KOPT-K1 (cell line): ENCODE measurements around the gene OR5T1.

Experiments used
- H3K27ac ChIP-seq: fragments of 200-600 bp; sonication (generic); 2 replicates; pipeline ENCODE4 v1.5.1; 2016; ENCODE audit warnings: antibody characterized with exemption, mild to moderate bottlenecking, low read depth, low read length; ENCODE audit not compliant: poor library complexity, severe bottlenecking
- H3K36me3 ChIP-seq: fragments of 200-600 bp; sonication (generic); 2 replicates; pipeline ENCODE4 v1.5.1; 2017; ENCODE audit warnings: antibody characterized with exemption, mild to moderate bottlenecking, low read length, moderate library complexity; ENCODE audit not compliant: insufficient read depth
- H3K9me3 ChIP-seq: fragments of 200-600 bp; sonication (generic); 2 replicates; pipeline ENCODE4 v1.5.1; 2017; ENCODE audit warnings: antibody characterized with exemption, low read length, mild to moderate bottlenecking; ENCODE audit not compliant: insufficient read depth, poor library complexity, severe bottlenecking

The OR5T1 gene

GRCh38 chr11:56273854-56274253 is at the start of gene OR5T1:
Gene OR5T1, plus strand, starts transcription at chr11:56274154. Its CDS starts 1,485 bp downstream, at chr11:56275639.
- H3K9me3 ChIP-seq = no peaks in the 10 kb centered on the region

GRCh38 chr11:56234155-56234554 is 39.8 kb upstream of the OR5T1 start, which contains the start of gene OR5T2:
Gene OR5T2, minus strand, starts transcription at chr11:56234255. Its CDS starts 1,193 bp downstream, at chr11:56233062.
- no peak within 1 kb of the TSS for H3K27ac ChIP-seq
- H3K36me3 ChIP-seq = no peaks in the 10 kb centered on the region
- H3K9me3 ChIP-seq = no peaks in the 10 kb centered on the region

More at GRCh38 chr11:56273854-56274253, at the start of gene OR5T1:
- H3K27ac ChIP-seq = no peak within 1 kb of the TSS
- no peaks in the 10 kb centered on the region for H3K36me3 ChIP-seq

- Histone ChIP-seq H3K36me3 (no peaks in the 10 kb centered on the region), H3K27ac (no peak within 1 kb of the TSS), H3K9me3 (no peaks in the 10 kb centered on the region)
Observed at GRCh38 chr11:56251954-56252353, 22.0 kb upstream of the OR5T1 start, which contains the start of gene OR5T3. Gene OR5T3, plus strand, starts transcription at chr11:56252254. Its CDS starts 0 bp downstream, at chr11:56252254.

GRCh38 chr11:56271092-56271491 is 2.9 kb upstream of the OR5T1 start:
- no peak overlapping the region for H3K27ac ChIP-seq
- H3K9me3 ChIP-seq = no peaks in the 10 kb centered on the region
- no peaks in the 10 kb centered on the region for H3K36me3 ChIP-seq

GRCh38 chr11:56292154-56292553 is 18.2 kb downstream of the OR5T1 start, which contains the start of gene OR8H1:
Gene OR8H1, minus strand, starts transcription at chr11:56292254. Its CDS starts 1,192 bp downstream, at chr11:56291062.
- no peaks in the 10 kb centered on the region for H3K9me3 ChIP-seq
- H3K36me3 ChIP-seq = no peaks in the 10 kb centered on the region
- no peak within 1 kb of the TSS for H3K27ac ChIP-seq

- H3K36me3 ChIP-seq = no peaks in the 10 kb centered on the region
- no peak overlapping the region for H3K27ac ChIP-seq
- H3K9me3 ChIP-seq = no peaks in the 10 kb centered on the region
Observed at GRCh38 chr11:56296898-56297297, 22.9 kb downstream of the OR5T1 start.

GRCh38 chr11:56307836-56308235 is 33.9 kb downstream of the OR5T1 start:
- Histone ChIP-seq H3K27ac (no peak overlapping the region), H3K36me3 (no peaks in the 10 kb centered on the region), H3K9me3 (peaks cover 4% of the 10 kb centered on the region)

GRCh38 chr11:56314844-56315243 is 40.9 kb downstream of the OR5T1 start, which contains the start of gene OR8K3:
Gene OR8K3, plus strand, starts transcription at chr11:56315144. Its CDS starts 3,163 bp downstream, at chr11:56318307.
- H3K36me3 ChIP-seq = no peaks in the 10 kb centered on the region
- no peak within 1 kb of the TSS for H3K27ac ChIP-seq
- H3K9me3 ChIP-seq = no peaks in the 10 kb centered on the region
